Adipose tissue (tissue), 3 donors: ENCODE results near the gene REPS2. TPM values are rescaled to one million over a fixed set of nuclear protein-coding genes. Genes with fewer than 3 reads are reported as not detected.
"Not testable (repeated sequence)": the region's sequence is repeated elsewhere in the genome, so short reads cannot be mapped to it uniquely, and the experiment has no call there.

Source experiments
- H3K27ac ChIP-seq: one replicate; pipeline ENCODE4 v1.5.1; 2013; ENCODE audit warnings: low read depth, low read length
- WGBS, 3 donors: extraction: QIAGEN DNeasy Blood & Tissue Kit; methylation state at CpG; one replicate each; pipeline ENCODE4 v1.1.7; 2013; 5-methylcytosine and 5-hydroxymethylcytosine counted together
- polyA plus RNA-seq, 3 donors: library from polyadenylated mRNA; stranded (reverse); fragments of 200-250 nt; gene quantifications; one replicate each; pipeline ENCODE4 v1.2.3, GENCODE V29; 2013
- donor health status: healthy with polysubstance abuse.
- donor health status: Bipolar disorder and iron deficiency.
- donor health status: healthy.

The REPS2 gene
- polyA plus RNA-seq, 3 donors, result 1.7 to 15.1 (median 9.1) TPM

DNA sequence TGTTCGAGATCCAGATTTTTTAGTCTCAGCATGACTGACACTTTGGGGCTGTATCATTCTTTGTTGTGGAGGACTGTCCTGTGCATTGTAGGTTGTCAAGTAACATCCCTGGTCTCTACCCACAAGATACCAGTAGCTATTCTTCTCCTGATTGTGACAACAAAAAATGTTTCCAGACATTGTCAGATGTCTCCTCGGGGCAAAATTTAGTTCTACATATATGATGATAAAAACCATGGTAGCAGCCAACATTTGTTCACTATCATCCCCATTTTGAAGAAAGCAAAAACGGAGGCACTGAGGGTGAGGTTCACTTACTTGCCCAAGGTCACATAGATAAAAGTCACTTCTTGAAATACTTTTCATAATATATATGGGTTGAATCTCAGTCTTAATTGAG is 11.3 kb downstream of the REPS2 start:
- WGBS, 3 donors, result 66 to 86% (median 73%) methylated on average over 3 of the region's 3 CpGs
- H3K27ac ChIP-seq, result no peak overlapping the region

- 32 to 85% (median 68%) methylated on average over 2 of the region's 2 CpGs for WGBS, 3 donors
- no peak overlapping the region for H3K27ac ChIP-seq
Measured at GRCh38 chrX:16958356-16958755, 11.9 kb downstream of the REPS2 start.

GRCh38 chrX:16962661-16963060 is 16.2 kb downstream of the REPS2 start:
- H3K27ac ChIP-seq, result not testable (repeated sequence)
- 85 to 96% (median 94%) methylated on average over 4 of the region's 4 CpGs for WGBS, 3 donors

DNA sequence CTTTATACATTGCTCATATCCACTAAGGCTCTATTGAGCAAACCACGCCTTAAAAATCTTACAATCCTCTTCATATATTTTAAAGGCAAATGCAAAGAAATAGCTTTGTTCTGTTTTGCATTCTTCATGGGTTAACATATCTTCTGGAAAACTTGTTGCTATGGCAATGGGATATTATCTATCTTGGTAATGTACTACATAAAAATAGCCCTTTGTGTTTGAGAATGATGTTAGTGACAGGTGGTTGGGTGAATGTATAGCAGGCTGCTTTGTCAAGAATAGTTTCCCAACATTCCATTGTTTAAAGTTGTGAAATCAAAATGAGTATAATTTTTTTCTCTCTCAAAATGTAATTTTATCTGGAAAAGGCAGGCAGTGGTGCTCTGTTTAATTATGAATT is 16.8 kb downstream of the REPS2 start:
- 77 to 91% (median 91%) methylated on average over 1 of the region's 1 CpG for WGBS, 3 donors
- no peak overlapping the region for H3K27ac ChIP-seq

GRCh38 chrX:16964976-16965375 is 18.5 kb downstream of the REPS2 start:
- 96 to 98% methylated on average over 9 to 12 of the region's 32 CpGs; no CpG with 5 or more reads in 1 of the 3 donors for WGBS, 3 donors
- H3K27ac ChIP-seq, result not testable (repeated sequence)

DNA sequence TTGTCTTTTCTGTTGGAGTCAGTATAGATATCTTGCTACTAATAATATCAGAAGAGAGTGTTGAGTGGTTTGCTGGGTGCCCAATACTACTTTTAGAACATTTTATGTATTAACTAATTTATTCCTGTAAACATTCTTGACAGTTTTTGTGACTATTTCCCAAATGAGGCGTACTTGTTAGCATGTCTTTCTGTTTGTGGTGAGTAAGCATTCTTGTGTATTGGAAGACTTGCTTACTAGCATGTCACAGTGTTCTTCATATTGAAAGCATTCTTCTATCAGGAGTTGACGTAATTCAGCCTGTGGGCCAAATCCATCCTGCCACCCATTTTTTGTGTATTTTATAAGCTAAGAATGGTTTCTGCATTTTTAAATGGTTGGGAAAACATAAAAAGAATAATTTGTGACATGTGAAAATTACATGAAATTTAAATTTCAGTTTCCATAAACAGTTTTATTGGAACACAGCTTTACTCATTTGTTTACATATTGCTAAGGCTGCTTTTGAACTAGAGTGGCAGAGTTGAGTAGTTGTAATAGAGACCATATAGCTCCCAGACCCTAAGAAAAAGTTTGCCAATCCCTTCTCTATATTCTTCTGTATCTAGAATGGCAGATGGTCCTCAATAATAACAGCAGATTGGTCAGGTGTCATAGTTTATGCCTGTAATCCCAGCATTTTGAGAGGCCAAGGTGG is 20.4 kb downstream of the REPS2 start:
- WGBS, 3 donors, result 78 to 90% (median 89%) methylated on average over 2 of the region's 2 CpGs
- no peak overlapping the region for H3K27ac ChIP-seq

- not testable (repeated sequence) for H3K27ac ChIP-seq
- 92 to 100% (median 94%) methylated on average over 1 to 20 of the region's 29 CpGs for WGBS, 3 donors
Measured at GRCh38 chrX:16968753-16969152, 22.3 kb downstream of the REPS2 start.

DNA sequence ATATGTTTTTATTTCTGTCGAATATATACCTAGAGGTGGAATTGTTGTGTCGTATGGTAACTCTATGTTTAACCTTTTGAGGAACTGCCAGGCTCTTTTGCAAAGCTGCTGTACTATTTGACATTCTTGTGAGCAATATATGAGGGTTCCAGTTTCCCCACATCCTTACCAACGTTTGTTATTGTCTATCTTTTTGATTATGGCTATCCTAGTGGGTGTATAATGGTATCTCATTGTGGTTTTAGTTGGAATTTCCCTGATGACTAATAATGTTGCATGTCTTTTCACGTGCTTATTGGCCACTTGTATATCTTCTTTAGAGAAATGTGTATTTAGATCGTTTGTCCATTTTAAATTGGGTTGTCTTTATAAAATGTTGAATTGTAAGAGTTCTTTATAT is 24.5 kb downstream of the REPS2 start:
- 45 to 77% (median 71%) methylated on average over 5 of the region's 5 CpGs for WGBS, 3 donors

GRCh38 chrX:16971694-16972093 is 25.2 kb downstream of the REPS2 start:
- H3K27ac ChIP-seq, result no peak overlapping the region
- WGBS, 3 donors, result 62 to 89% (median 75%) methylated on average over 2 of the region's 2 CpGs

More for the DNA sequence above, 24.5 kb downstream of the REPS2 start:
- H3K27ac ChIP-seq, result no peak overlapping the region

- H3K27ac ChIP-seq, result no peak overlapping the region
- 61 to 72% (median 70%) methylated on average over 5 of the region's 5 CpGs for WGBS, 3 donors
Measured at GRCh38 chrX:16975233-16975632, 28.8 kb downstream of the REPS2 start.

DNA sequence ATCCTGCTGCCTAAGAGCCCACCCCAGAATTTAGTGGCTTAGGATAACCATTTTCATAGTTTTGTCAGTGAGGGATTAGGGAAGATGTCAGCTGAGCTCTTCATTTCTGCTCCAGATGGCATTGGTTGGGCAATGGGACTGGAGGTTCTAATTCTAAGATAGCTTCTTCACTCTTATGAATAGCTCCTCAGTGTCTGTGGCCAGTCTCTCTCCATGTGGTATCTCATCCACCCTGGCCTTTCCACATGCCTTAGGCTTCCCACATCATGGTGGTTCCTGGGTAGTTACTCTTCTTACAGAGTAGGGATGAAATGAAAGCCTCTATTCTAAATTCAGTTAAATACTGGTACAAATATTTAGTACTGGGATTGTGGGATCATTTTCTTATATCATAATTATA is 31.3 kb downstream of the REPS2 start:
- H3K27ac ChIP-seq, result no peak overlapping the region

DNA sequence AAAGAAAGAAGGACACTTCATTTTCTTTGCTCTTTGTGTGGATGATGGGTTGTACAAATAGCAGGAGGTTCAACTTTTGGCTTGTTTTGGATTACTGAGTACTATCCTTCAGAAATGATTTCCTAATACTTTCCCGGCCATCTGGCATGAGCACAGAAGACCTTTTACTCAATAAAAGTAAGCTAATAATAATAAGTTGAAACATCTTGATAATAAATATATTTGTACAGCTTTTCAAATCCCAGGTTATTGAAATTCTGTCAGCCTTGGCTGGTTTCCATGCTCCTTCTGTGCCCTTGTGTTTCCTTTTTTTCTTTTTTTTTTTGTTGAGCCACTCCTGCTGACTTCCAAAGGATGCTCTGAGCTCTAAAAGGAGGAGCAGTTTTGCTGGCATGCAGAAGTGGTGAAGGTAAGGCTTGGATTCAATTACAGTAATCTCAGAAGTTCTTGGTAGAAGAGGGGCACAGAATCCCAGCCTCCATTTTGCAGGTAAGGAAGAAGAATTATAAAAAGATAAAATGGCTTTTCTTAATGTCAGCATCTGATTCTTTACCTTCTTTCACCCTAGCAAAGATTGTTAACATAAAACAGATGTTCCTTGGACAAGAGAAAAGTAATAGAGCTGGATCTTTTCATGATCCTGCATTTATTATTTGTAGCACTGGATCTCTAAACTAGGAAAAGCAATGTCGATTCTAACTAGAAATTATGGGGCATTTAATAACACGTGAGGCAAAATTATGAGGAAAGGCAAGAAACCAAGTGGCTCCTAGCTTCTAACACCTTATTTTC is 31.9 kb downstream of the REPS2 start:
- 55 to 68% (median 56%) methylated on average over 3 of the region's 3 CpGs for WGBS, 3 donors
- H3K27ac ChIP-seq, result no peak overlapping the region

- no peak overlapping the region for H3K27ac ChIP-seq
- 81 to 87% (median 81%) methylated on average over 1 of the region's 1 CpG for WGBS, 3 donors
Measured at GRCh38 chrX:16979226-16979625, 32.8 kb downstream of the REPS2 start.

- 94 to 100% (median 94%) methylated on average over 1 of the region's 1 CpG for WGBS, 3 donors
Measured at GRCh38 chrX:16981209-16981608, 34.8 kb downstream of the REPS2 start.

DNA sequence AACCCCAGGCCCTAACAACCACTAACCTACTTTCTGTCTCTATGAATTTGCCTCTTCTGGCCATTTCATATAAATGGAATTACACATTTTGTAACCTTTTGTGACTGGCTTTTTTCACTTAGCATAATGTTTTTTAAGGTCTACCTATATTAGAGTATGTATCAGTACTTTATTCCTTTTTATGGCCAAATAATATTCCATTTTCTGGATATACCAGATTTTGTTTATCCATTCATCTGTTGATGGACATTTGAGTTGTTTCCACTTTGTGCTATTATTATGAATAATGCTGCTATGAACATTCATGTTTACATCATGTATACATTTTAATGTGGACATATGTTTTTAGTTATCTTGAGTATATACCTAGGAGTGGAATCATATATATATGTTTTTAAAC is 35.5 kb downstream of the REPS2 start:
- H3K27ac ChIP-seq, result no peak overlapping the region

More at GRCh38 chrX:16981209-16981608, 34.8 kb downstream of the REPS2 start:
- no peak overlapping the region for H3K27ac ChIP-seq

DNA sequence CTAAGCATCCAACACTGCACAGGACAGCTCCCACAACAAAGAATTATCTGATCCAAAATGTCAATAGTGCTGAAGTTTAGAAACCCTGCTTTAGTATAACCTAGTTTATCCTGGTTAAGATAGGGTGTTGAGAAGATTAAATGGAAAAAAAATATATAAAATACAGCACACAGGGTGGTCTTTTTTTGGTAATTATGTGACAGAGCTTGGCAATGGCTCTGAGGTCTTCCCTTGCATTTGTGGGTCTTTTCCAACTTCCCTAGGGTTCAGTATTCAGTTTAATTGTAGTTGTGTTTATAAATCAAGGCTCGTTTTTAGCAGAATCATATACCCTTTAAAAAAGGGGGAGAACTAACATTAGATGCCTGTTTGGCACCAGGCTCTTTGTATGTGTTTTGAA is 36.6 kb downstream of the REPS2 start:
- WGBS, 3 donors, result 62 to 80% (median 71%) methylated on average over 1 of the region's 1 CpG
- H3K27ac ChIP-seq, result no peak overlapping the region

GRCh38 chrX:16985286-16985685 is 38.8 kb downstream of the REPS2 start:
- no peak overlapping the region for H3K27ac ChIP-seq
- 48 to 70% (median 59%) methylated on average over 3 of the region's 3 CpGs for WGBS, 3 donors

GRCh38 chrX:16986169-16986568 is 39.7 kb downstream of the REPS2 start:
- 53 to 91% (median 67%) methylated on average over 2 of the region's 2 CpGs for WGBS, 3 donors
- no peak overlapping the region for H3K27ac ChIP-seq

GRCh38 chrX:16989750-16990149 is 43.3 kb downstream of the REPS2 start:
- no peak overlapping the region for H3K27ac ChIP-seq

GRCh38 chrX:16990839-16991238 is 44.4 kb downstream of the REPS2 start:
- H3K27ac ChIP-seq, result no peak overlapping the region
- 78 to 100% (median 87%) methylated on average over 2 of the region's 2 CpGs for WGBS, 3 donors
